OCI-LY3 (cell line): ENCODE results near the gene CREBBP.

ENCODE experiments used
- H2AFZ ChIP-seq: fragments of 200-600, 300-600 bp; shearing (Covaris generic); 2 replicates; pipeline ENCODE4 v1.6.0; 2014; ENCODE audit warnings: antibody characterized with exemption, low read depth, low read length
- H3K27ac ChIP-seq: fragments of 200-600, 300-600 bp; sonication (generic); 2 replicates; pipeline ENCODE4 v1.5.1; 2014; ENCODE audit warnings: mild to moderate bottlenecking, low read length, moderate library complexity, mixed read lengths
- H3K27me3 ChIP-seq: fragments of 200-600, 300-600 bp; sonication (generic); 2 replicates; pipeline ENCODE4 v1.6.1; 2014; ENCODE audit warnings: low read depth, low read length, mixed read lengths
- H3K36me3 ChIP-seq: fragments of 200-600, 300-600 bp; sonication (generic); replicated peaks from 2 replicates; pipeline ENCODE3; 2014; ENCODE audit warnings: low read depth, low read length, mixed read lengths
- H3K4me1 ChIP-seq: fragments of 300-600, 200-600 bp; sonication (generic); 2 replicates; pipeline ENCODE4 v1.6.1; 2014; ENCODE audit warnings: low read length, mixed read lengths
- H3K4me2 ChIP-seq: fragments of 200-600, 300-600 bp; sonication (generic); 2 replicates; pipeline ENCODE4 v1.6.1; 2014; ENCODE audit warnings: low read length, mixed read lengths
- H3K4me3 ChIP-seq: fragments of 300-600, 200-600 bp; sonication (generic); 2 replicates; pipeline ENCODE4 v1.5.1; 2014; ENCODE audit warnings: antibody characterized with exemption, mild to moderate bottlenecking, low read length, moderate library complexity
- H3K79me2 ChIP-seq: fragments of 300-600, 200-600 bp; shearing (Covaris generic); 2 replicates; pipeline ENCODE4 v1.6.1; 2014; ENCODE audit warnings: mild to moderate bottlenecking, low read length, mixed read lengths
- H3K9ac ChIP-seq: fragments of 300-600, 200-600 bp; shearing (Covaris generic); 2 replicates; pipeline ENCODE4 v1.6.0; 2014; ENCODE audit warnings: mild to moderate bottlenecking, low read length, moderate library complexity
- H3K9me3 ChIP-seq: fragments of 200-600, 300-600 bp; shearing (Covaris generic); 2 replicates; pipeline ENCODE4 v1.6.1; 2014; ENCODE audit warnings: low read length, mixed read lengths; ENCODE audit not compliant: insufficient read depth
- H4K20me1 ChIP-seq: fragments of 200-600, 300-600 bp; sonication (generic); 2 replicates; pipeline ENCODE4 v1.6.1; 2016; ENCODE audit warnings: low read length, mixed read lengths; ENCODE audit not compliant: insufficient read depth
- EZH2phosphoT487 ChIP-seq: fragments of 200-600 bp; shearing (Covaris generic); IDR thresholded peaks from 2 replicates; pipeline ENCODE4 v1.6.1; 2018; ENCODE audit warnings: antibody characterized with exemption, mixed run types, low read depth
- TF ChIP-seq, protein P1 (sequence below): fragments of 200-600, 300-600 bp; sonication (generic); IDR thresholded peaks from 2 replicates; pipeline ENCODE4 v1.5.1; 2014; ENCODE audit warnings: antibody characterized with exemption, low read length, low read depth

CREBBP gene

DNA sequence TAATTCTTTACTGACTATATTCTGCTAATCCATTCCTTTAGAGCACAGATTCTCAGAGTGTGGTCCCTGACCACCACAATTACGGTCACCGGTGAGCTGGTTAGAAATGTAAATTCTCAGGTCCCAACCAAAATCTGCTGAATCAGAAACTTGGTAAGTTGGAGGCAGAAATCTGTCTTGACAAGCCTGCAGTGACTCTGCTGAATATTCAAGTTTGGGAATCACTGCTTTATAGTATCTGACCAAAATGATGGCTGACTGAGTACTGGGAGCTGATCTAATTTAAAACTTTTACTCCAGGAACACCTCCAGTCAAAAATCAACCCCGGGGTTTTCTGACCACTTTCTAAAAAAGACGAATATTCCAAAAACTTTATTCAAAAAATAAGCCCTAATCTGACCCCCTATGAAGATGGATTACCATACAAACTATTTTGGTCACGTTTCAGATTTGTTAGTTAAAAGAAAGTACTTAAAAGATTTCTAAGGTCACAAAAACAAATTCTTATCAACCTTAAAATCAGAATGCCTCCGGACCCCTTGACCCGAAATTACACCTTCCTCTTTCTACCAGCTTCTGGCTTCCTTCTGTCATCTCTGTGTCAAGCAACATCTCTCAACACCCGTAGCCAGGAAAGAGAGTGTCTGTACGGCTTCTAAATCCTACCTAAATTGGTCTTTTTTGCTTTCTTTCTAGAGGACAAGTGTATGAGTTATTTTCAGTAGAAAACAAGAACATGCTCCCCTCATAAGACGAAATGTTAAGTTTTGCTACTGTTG lies 38.6 kb downstream of the CREBBP start:
- H3K4me1 ChIP-seq: peaks cover 7% of the 10 kb centered on the region
- H4K20me1 ChIP-seq: peaks cover 71% of the 10 kb centered on the region
- H3K9me3 ChIP-seq: no peaks in the 10 kb centered on the region
- TF ChIP-seq, protein P1, sequence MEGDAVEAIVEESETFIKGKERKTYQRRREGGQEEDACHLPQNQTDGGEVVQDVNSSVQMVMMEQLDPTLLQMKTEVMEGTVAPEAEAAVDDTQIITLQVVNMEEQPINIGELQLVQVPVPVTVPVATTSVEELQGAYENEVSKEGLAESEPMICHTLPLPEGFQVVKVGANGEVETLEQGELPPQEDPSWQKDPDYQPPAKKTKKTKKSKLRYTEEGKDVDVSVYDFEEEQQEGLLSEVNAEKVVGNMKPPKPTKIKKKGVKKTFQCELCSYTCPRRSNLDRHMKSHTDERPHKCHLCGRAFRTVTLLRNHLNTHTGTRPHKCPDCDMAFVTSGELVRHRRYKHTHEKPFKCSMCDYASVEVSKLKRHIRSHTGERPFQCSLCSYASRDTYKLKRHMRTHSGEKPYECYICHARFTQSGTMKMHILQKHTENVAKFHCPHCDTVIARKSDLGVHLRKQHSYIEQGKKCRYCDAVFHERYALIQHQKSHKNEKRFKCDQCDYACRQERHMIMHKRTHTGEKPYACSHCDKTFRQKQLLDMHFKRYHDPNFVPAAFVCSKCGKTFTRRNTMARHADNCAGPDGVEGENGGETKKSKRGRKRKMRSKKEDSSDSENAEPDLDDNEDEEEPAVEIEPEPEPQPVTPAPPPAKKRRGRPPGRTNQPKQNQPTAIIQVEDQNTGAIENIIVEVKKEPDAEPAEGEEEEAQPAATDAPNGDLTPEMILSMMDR: no peak
- TF ChIP-seq EZH2phosphoT487: no peak
- no peak overlapping the region for H3K4me3 ChIP-seq
- H3K4me2 ChIP-seq: peak overlapping the region; percentile 20; the same call in 1 of the 2 replicates
- H3K79me2 ChIP-seq: peaks cover 65% of the 10 kb centered on the region
- no peaks in the 10 kb centered on the region for H3K27me3 ChIP-seq
- peaks cover 4% of the 10 kb centered on the region for H3K36me3 ChIP-seq
- H2AFZ ChIP-seq: no peak overlapping the region
- no peak overlapping the region for H3K9ac ChIP-seq
- no peak overlapping the region for H3K27ac ChIP-seq

DNA sequence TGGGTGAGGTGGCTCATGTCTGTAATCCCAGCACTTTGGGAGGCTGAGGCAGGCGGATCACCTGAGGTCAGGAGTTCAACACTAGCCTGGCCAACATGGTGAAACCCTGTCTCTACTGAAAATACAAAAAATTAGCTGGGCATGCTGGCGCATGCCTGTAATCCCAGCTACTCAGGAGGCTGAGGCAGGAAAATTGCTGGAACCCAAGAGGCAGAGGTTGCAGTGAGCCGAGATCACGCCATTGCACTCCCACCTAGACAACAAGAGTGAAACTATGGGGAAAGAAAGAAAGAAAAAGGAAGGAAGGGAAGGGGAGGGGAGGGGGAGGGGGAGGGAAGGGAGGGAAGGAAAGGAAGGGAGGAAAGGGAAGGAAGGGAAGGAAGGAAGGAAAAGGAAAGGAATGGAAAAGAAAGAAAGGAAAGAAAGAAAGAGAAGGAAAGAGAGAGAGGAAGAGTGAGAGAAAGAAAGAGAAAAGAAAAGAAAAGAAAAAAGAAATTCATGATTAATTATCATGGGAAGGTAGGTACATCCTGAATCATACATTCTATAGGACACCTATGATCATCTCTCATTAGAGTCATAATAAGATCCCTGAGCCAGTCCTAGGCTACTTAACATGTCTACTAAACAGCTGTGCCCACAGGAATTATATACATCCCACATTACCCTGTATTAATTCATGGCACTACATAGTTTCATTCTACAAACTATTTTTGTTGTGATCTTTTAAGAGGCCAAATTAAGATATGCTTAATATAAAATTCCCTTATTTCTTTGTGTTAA lies 40.9 kb downstream of the CREBBP start:
- Histone ChIP-seq H4K20me1 (peaks cover 58% of the 10 kb centered on the region), H3K27me3 (no peaks in the 10 kb centered on the region), H3K9ac (no peak overlapping the region), H3K4me1 (peaks cover 7% of the 10 kb centered on the region), H3K9me3 (no peaks in the 10 kb centered on the region), H3K36me3 (peaks cover 8% of the 10 kb centered on the region), H2AFZ (no peak overlapping the region), H3K79me2 (peaks cover 55% of the 10 kb centered on the region), H3K4me3 (no peak overlapping the region), H3K27ac (no peak overlapping the region), H3K4me2 (no peak overlapping the region)
- TF ChIP-seq, protein P1: no peak
- no peak for TF ChIP-seq EZH2phosphoT487

DNA sequence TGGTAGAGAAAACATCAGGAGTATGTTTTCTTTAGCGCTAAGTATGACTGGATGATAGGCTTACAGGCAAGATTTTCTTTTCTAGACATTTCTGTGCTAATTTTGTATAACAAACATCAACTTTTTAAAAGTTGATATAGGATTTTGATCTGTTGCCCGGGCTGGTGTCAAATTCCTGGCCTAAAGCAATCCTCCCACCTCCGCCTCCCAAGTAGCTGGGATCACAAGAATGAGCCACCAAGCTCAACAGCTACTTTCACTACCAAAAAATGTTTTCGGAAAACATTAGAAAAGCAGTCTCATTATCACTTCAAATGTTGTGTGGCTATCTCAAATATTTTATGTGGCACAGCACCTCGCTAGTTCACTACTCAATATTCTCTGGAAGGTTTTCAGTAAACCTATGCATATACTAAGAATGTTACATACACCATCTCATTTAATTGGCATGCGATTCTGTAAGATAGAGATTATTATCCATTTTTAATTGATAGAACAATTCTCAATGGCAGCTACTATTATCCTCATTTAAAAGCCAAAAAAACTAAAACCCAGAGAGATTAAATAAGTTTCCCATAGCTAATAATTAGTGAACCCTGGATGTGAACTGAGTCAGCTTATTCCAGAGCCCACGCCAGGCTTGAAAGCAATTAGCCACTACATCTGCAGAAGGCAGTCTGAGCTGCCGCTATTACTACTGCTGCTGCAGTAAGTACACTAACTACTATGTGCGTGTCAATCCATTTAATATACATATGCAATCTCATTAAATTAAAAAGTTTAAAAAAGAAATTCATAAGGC lies 41.7 kb downstream of the CREBBP start:
- peaks cover 12% of the 10 kb centered on the region for H3K36me3 ChIP-seq
- H3K4me2 ChIP-seq: no peak overlapping the region

More for the DNA sequence above, 41.7 kb downstream of the CREBBP start:
- Histone ChIP-seq H3K79me2 (peaks cover 58% of the 10 kb centered on the region), H3K4me1 (peaks cover 7% of the 10 kb centered on the region), H3K27ac (no peak overlapping the region), H3K9ac (no peak overlapping the region), H2AFZ (no peak overlapping the region), H3K27me3 (no peaks in the 10 kb centered on the region), H3K9me3 (no peaks in the 10 kb centered on the region), H3K4me3 (no peak overlapping the region), H4K20me1 (peaks cover 63% of the 10 kb centered on the region)
- TF ChIP-seq, protein P1: no peak
- TF ChIP-seq EZH2phosphoT487: no peak
